ENCODE measurements around the gene MTFMT.

The MTFMT gene

GRCh38 chr15:65069179-65069578 is 39.7 kb upstream of the MTFMT start:
- H3K4me1 ChIP-seq (ENCODE audit: control insufficient read depth in 1 of 2, insufficient read depth in 2 of 2, low read length in 2 of 2), result peaks cover 10 to 23% of the 10 kb centered on the region in 2 donors
- H3K27ac ChIP-seq (ENCODE audit: low read length), result peak overlapping the region; percentile 67
- H3K36me3 ChIP-seq (ENCODE audit: control insufficient read depth in 1 of 2, insufficient read depth in 2 of 2, low read length in 2 of 2), result no peaks in the 10 kb centered on the region
- H3K27me3 ChIP-seq (ENCODE audit: low read depth, low read length), result peaks cover 16% of the 10 kb centered on the region
- H3K4me3 ChIP-seq (ENCODE audit: low read depth in 1 of 2, low read length in 2 of 2), result no peak overlapping the region
- no peaks in the 10 kb centered on the region for H3K9me3 ChIP-seq (ENCODE audit: control insufficient read depth in 1 of 2, low read length in 2 of 2)

GRCh38 chr15:65068403-65068788 is 39.0 kb upstream of the MTFMT start:
- Histone ChIP-seq H3K4me1 (ENCODE audit: control insufficient read depth in 1 of 2, insufficient read depth in 2 of 2, low read length in 2 of 2) (peaks cover 10 to 26% of the 10 kb centered on the region in 2 donors), H3K36me3 (ENCODE audit: control insufficient read depth in 1 of 2, insufficient read depth in 2 of 2, low read length in 2 of 2) (no peaks in the 10 kb centered on the region), H3K27ac (ENCODE audit: low read length) (peak overlapping the region; percentile 67), H3K9me3 (ENCODE audit: control insufficient read depth in 1 of 2, low read length in 2 of 2) (no peaks in the 10 kb centered on the region), H3K4me3 (ENCODE audit: low read depth in 1 of 2, low read length in 2 of 2) (peak overlapping the region; percentile 33 to 56), H3K27me3 (ENCODE audit: low read depth, low read length) (peaks cover 16% of the 10 kb centered on the region)

- H3K27ac ChIP-seq (ENCODE audit: low read length), result peak within 1 kb of the TSS; percentile 85
- no peaks in the 10 kb centered on the region for H3K36me3 ChIP-seq (ENCODE audit: control insufficient read depth in 1 of 2, insufficient read depth in 2 of 2, low read length in 2 of 2)
- H3K4me1 ChIP-seq (ENCODE audit: control insufficient read depth in 1 of 2, insufficient read depth in 2 of 2, low read length in 2 of 2), result peaks cover 10 to 28% of the 10 kb centered on the region in 2 donors
These were observed 38.4 kb upstream of the MTFMT start, which contains the start of gene RASL12 for GRCh38 chr15:65067645-65068402. Gene RASL12 (minus strand): TSS chr15:65067991. CDS start chr15:65067835, 156 bp downstream.

GRCh38 chr15:65067317-65067644 is 37.8 kb upstream of the MTFMT start:
- Histone ChIP-seq H3K4me3 (ENCODE audit: low read depth in 1 of 2, low read length in 2 of 2) (peak overlapping the region; percentile 50 to 56), H3K4me1 (ENCODE audit: control insufficient read depth in 1 of 2, insufficient read depth in 2 of 2, low read length in 2 of 2) (peaks cover 10 to 28% of the 10 kb centered on the region in 2 donors)

More at GRCh38 chr15:65067645-65068402, 38.4 kb upstream of the MTFMT start, which contains the start of gene RASL12:
- peaks cover 16% of the 10 kb centered on the region for H3K27me3 ChIP-seq (ENCODE audit: low read depth, low read length)
- peak within 1 kb of the TSS; percentile 50 to 56 for H3K4me3 ChIP-seq (ENCODE audit: low read depth in 1 of 2, low read length in 2 of 2)
- no peaks in the 10 kb centered on the region for H3K9me3 ChIP-seq (ENCODE audit: control insufficient read depth in 1 of 2, low read length in 2 of 2)

GRCh38 chr15:65066635-65067316 is 37.3 kb upstream of the MTFMT start:
- Histone ChIP-seq H3K36me3 (ENCODE audit: control insufficient read depth in 1 of 2, insufficient read depth in 2 of 2, low read length in 2 of 2) (no peaks in the 10 kb centered on the region), H3K27me3 (ENCODE audit: low read depth, low read length) (peaks cover 16% of the 10 kb centered on the region), H3K9me3 (ENCODE audit: control insufficient read depth in 1 of 2, low read length in 2 of 2) (no peaks in the 10 kb centered on the region), H3K4me3 (ENCODE audit: low read depth in 1 of 2, low read length in 2 of 2) (peak overlapping the region; percentile 50 to 56), H3K27ac (ENCODE audit: low read length) (peak overlapping the region; percentile 85), H3K4me1 (ENCODE audit: control insufficient read depth in 1 of 2, insufficient read depth in 2 of 2, low read length in 2 of 2) (peaks cover 7 to 27% of the 10 kb centered on the region in 2 donors)

More at GRCh38 chr15:65067317-65067644, 37.8 kb upstream of the MTFMT start:
- Histone ChIP-seq H3K27me3 (ENCODE audit: low read depth, low read length) (peaks cover 16% of the 10 kb centered on the region), H3K27ac (ENCODE audit: low read length) (peak overlapping the region; percentile 85), H3K36me3 (ENCODE audit: control insufficient read depth in 1 of 2, insufficient read depth in 2 of 2, low read length in 2 of 2) (no peaks in the 10 kb centered on the region), H3K9me3 (ENCODE audit: control insufficient read depth in 1 of 2, low read length in 2 of 2) (no peaks in the 10 kb centered on the region)

GRCh38 chr15:65066001-65066634 is 36.7 kb upstream of the MTFMT start:
- peak overlapping the region; percentile 85 for H3K27ac ChIP-seq (ENCODE audit: low read length)
- H3K36me3 ChIP-seq (ENCODE audit: control insufficient read depth in 1 of 2, insufficient read depth in 2 of 2, low read length in 2 of 2), result no peaks in the 10 kb centered on the region
- H3K4me1 ChIP-seq (ENCODE audit: control insufficient read depth in 1 of 2, insufficient read depth in 2 of 2, low read length in 2 of 2), result peaks cover 4 to 21% of the 10 kb centered on the region in 2 donors
- H3K4me3 ChIP-seq (ENCODE audit: low read depth in 1 of 2, low read length in 2 of 2), result peak overlapping the region; percentile 50 to 56
- no peaks in the 10 kb centered on the region for H3K9me3 ChIP-seq (ENCODE audit: control insufficient read depth in 1 of 2, low read length in 2 of 2)
- H3K27me3 ChIP-seq (ENCODE audit: low read depth, low read length), result peaks cover 16% of the 10 kb centered on the region

- Histone ChIP-seq H3K9me3 (ENCODE audit: control insufficient read depth in 1 of 2, low read length in 2 of 2) (no peaks in the 10 kb centered on the region), H3K4me3 (ENCODE audit: low read depth in 1 of 2, low read length in 2 of 2) (no peak overlapping the region), H3K4me1 (ENCODE audit: control insufficient read depth in 1 of 2, insufficient read depth in 2 of 2, low read length in 2 of 2) (peaks cover 4 to 14% of the 10 kb centered on the region in 2 donors), H3K36me3 (ENCODE audit: control insufficient read depth in 1 of 2, insufficient read depth in 2 of 2, low read length in 2 of 2) (no peaks in the 10 kb centered on the region), H3K27me3 (ENCODE audit: low read depth, low read length) (peaks cover 8% of the 10 kb centered on the region), H3K27ac (ENCODE audit: low read length) (no peak overlapping the region)
These were observed 33.3 kb upstream of the MTFMT start for GRCh38 chr15:65062726-65063125.

GRCh38 chr15:65062061-65062460 is 32.6 kb upstream of the MTFMT start:
- H3K27me3 ChIP-seq (ENCODE audit: low read depth, low read length), result peaks cover 2% of the 10 kb centered on the region
- H3K9me3 ChIP-seq (ENCODE audit: control insufficient read depth in 1 of 2, low read length in 2 of 2), result no peaks in the 10 kb centered on the region
- no peak overlapping the region for H3K4me3 ChIP-seq (ENCODE audit: low read depth in 1 of 2, low read length in 2 of 2)
- no peak overlapping the region for H3K27ac ChIP-seq (ENCODE audit: low read length)
- H3K36me3 ChIP-seq (ENCODE audit: control insufficient read depth in 1 of 2, insufficient read depth in 2 of 2, low read length in 2 of 2), result no peaks in the 10 kb centered on the region
- H3K4me1 ChIP-seq (ENCODE audit: control insufficient read depth in 1 of 2, insufficient read depth in 2 of 2, low read length in 2 of 2), result peaks cover 4 to 14% of the 10 kb centered on the region in 2 donors

- peaks cover 4 to 14% of the 10 kb centered on the region in 2 donors for H3K4me1 ChIP-seq (ENCODE audit: control insufficient read depth in 1 of 2, insufficient read depth in 2 of 2, low read length in 2 of 2)
- H3K4me3 ChIP-seq (ENCODE audit: low read depth in 1 of 2, low read length in 2 of 2), result no peak overlapping the region
- H3K36me3 ChIP-seq (ENCODE audit: control insufficient read depth in 1 of 2, insufficient read depth in 2 of 2, low read length in 2 of 2), result no peaks in the 10 kb centered on the region
- no peak overlapping the region for H3K27ac ChIP-seq (ENCODE audit: low read length)
- no peaks in the 10 kb centered on the region for H3K9me3 ChIP-seq (ENCODE audit: control insufficient read depth in 1 of 2, low read length in 2 of 2)
- H3K27me3 ChIP-seq (ENCODE audit: low read depth, low read length), result no peaks in the 10 kb centered on the region
These were observed 31.4 kb upstream of the MTFMT start for GRCh38 chr15:65060641-65061397.

- Histone ChIP-seq H3K27me3 (ENCODE audit: low read depth, low read length) (no peaks in the 10 kb centered on the region), H3K27ac (ENCODE audit: low read length) (no peak overlapping the region), H3K9me3 (ENCODE audit: control insufficient read depth in 1 of 2, low read length in 2 of 2) (no peaks in the 10 kb centered on the region), H3K4me1 (ENCODE audit: control insufficient read depth in 1 of 2, insufficient read depth in 2 of 2, low read length in 2 of 2) (peaks cover 0 to 14% of the 10 kb centered on the region in 2 donors), H3K4me3 (ENCODE audit: low read depth in 1 of 2, low read length in 2 of 2) (no peak overlapping the region), H3K36me3 (ENCODE audit: control insufficient read depth in 1 of 2, insufficient read depth in 2 of 2, low read length in 2 of 2) (no peaks in the 10 kb centered on the region)
These were observed 30.6 kb upstream of the MTFMT start for GRCh38 chr15:65059931-65060596.

Measured in muscle layer of duodenum (tissue), 2 donors.